Psoas muscle (tissue), 8 donors: ENCODE measurements around the gene STUB1. TPM values are rescaled to one million over a fixed set of nuclear protein-coding genes. Genes with fewer than 3 reads are reported as not detected.

Experiments
- ATAC-seq, 4 donors: fragments of 200-7000 bp; cut with Tn5 transposase; one replicate each; pipeline ENCODE4 v1.9.1; 2020; ENCODE audit warnings: moderate library complexity in 3 of 4, mild to moderate bottlenecking in 2 of 4
- DNase-seq, 2 donors: peaks; one replicate each; pipeline ENCODE4 v3.0.0-alpha.2; 2020
- H3K27ac ChIP-seq: fragments of 200-600 bp; one replicate; pipeline ENCODE4 v1.8.0; 2022
- H3K27me3 ChIP-seq, 3 donors: fragments of 200-600 bp in 1 of 3; one replicate each; pipeline versions ENCODE4 v1.6.1 to v1.8.0; 2013 to 2022; ENCODE audit warnings: low read length in 2 of 3, mild to moderate bottlenecking in 2 of 3, moderate library complexity in 1 of 3; ENCODE audit not compliant: insufficient read depth in 3 of 3
- H3K36me3 ChIP-seq, 2 donors: fragments of 200-600 bp in 1 of 2; one replicate each; pipeline versions ENCODE4 v1.6.1 to v1.8.0; 2013 to 2022; ENCODE audit warnings: low read depth in 1 of 2, mild to moderate bottlenecking in 1 of 2, moderate library complexity in 1 of 2; ENCODE audit not compliant: insufficient read depth in 1 of 2
- H3K4me1 ChIP-seq: fragments of 200-600 bp; one replicate; pipeline ENCODE4 v1.8.0; 2022
- H3K4me3 ChIP-seq: fragments of 200-600 bp; one replicate; pipeline ENCODE4 v1.8.0; 2022; ENCODE audit warnings: mild to moderate bottlenecking
- H3K9me3 ChIP-seq: fragments of 200-600 bp; one replicate; pipeline ENCODE4 v1.8.0; 2022
- CTCF ChIP-seq: fragments of 200-600 bp; IDR thresholded peaks from one replicate; pipeline ENCODE4 v1.8.0; 2022; ENCODE audit warnings: antibody characterized with exemption
- WGBS, 3 donors: extraction: QIAGEN DNeasy Blood & Tissue Kit; methylation state at CpG; one replicate each; pipeline versions ENCODE4 v1.1.6 to v1.1.7; 2013; 5-methylcytosine and 5-hydroxymethylcytosine counted together
- intact Hi-C, 2 donors: fragments of 100-400 bp; cut with DNase I; formaldehyde crosslinking; loops; one replicate each; pipeline versions ENCODE4 v1.11.0 to v1.14.2; 2022
- polyA plus RNA-seq, 3 donors: library from polyadenylated mRNA; stranded (reverse); fragments of 200-250 nt; gene quantifications; one replicate each; pipeline ENCODE4 v1.2.3, GENCODE V29; 2013
- total RNA-seq, 4 donors: library from RNA; stranded (reverse); fragmentation: NEBNext Ultra II Directional in 2 of 4; extraction: Animal tissue kit (Norgen Biotek cat#: 25700) in 2 of 4; gene quantifications; one replicate each; pipeline versions ENCODE4 v1.2.1 to v1.2.4, GENCODE V29; 2021 to 2023
- donor health status: healthy with polysubstance abuse.
- donor health status: DM: no; HTN: no; CAD: no; lungs with moderate emphysema.
- donor health status: Bipolar disorder and iron deficiency.
- donor health status: healthy.
- donor health status: DM: yes; HTN: yes; CAD: no.
- donor health status: DM: no; HTN: no; CAD: no.
- donor health status: DM: no; HTN: no; CAD: no.
- donor health status: DM: yes; HTN: yes; CAD: no.

STUB1 gene
- total and polyA plus RNA-seq, 7 donors: 108 to 150 (median 127) TPM

DNA sequence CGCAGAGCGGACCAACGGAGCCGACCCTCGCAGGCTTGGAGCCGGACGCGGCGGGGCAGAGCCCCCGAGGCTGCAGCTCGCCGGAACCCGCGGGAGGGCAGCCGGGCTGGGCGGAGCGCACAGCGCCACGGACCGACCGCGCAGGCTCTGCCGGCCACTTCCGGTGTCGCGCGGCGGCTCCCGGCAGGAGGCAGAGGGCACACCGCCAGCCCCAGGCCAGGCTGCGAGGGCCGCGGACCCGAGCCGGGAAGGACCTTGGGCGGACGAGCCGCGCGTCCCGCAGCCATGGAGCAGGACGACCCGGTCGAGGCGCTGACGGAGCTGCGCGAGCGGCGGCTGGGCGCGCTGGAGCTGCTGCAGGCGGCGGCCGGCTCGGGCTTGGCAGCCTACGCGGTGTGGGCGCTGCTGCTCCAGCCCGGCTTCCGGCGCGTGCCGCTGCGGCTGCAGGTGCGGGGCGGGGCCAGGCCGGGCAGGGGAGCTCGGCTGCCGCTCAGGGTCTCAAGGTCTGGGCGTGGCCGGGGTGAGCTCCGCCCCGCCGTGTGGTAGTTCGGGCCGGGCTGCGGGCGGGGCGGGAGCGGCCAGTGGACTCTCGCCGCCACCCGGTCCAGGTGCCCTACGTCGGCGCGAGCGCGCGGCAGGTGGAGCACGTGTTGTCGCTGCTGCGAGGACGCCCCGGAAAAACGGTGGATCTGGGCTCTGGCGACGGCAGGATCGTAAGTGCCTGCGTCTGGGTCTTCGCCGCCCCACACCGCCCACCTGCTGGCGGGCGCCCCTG lies 41.0 kb downstream of the STUB1 start, which contains the start of gene ANTKMT:
Gene ANTKMT (plus strand): TSS at position 157 of the 775 bp plus-strand sequence. CDS start 129 bp downstream, at position 286.
- 6 to 14% (median 9%) methylated on average over 41 to 106 of the region's 106 CpGs for WGBS, 3 donors
- no peaks in the 10 kb centered on the region for H3K9me3 ChIP-seq
- DNase-seq (peak; percentile 84 to 90), ATAC-seq (peak; percentile 85 to 89 (median 88))
- peak within 1 kb of the TSS; percentile 91 for H3K4me3 ChIP-seq
- peak within 1 kb of the TSS; percentile 86 for H3K27ac ChIP-seq
- peaks cover 0 to 10% (median 4%) of the 10 kb centered on the region in 3 donors for H3K27me3 ChIP-seq
- H3K36me3 ChIP-seq: peaks cover 0 to 9% of the 10 kb centered on the region in 2 donors
- no peak for TF ChIP-seq CTCF
- intact Hi-C loops: no loop called here
- H3K4me1 ChIP-seq: peaks cover 24% of the 10 kb centered on the region

- Histone ChIP-seq H3K4me3 (peak overlapping the region; percentile 91), H3K27me3 (peaks cover 0 to 16% (median 9%) of the 10 kb centered on the region in 3 donors), H3K27ac (peak overlapping the region; percentile 86), H3K9me3 (no peaks in the 10 kb centered on the region), H3K36me3 (peaks cover 0 to 9% of the 10 kb centered on the region in 2 donors), H3K4me1 (peaks cover 18% of the 10 kb centered on the region)
- no peak for TF ChIP-seq CTCF
- 82 to 89% (median 83%) methylated on average over 49 to 51 of the region's 51 CpGs for WGBS, 3 donors
- ATAC-seq (no peak), DNase-seq (no peak)
- intact Hi-C loops: no loop called here
Observed at GRCh38 chr16:721765-722540, 41.7 kb downstream of the STUB1 start.

- TF ChIP-seq CTCF: no peak
- DNase-seq (no peak), ATAC-seq (no peak)
Observed at GRCh38 chr16:722835-723633, 42.8 kb downstream of the STUB1 start.

GRCh38 chr16:723695-724094 lies 43.5 kb downstream of the STUB1 start:
- H3K27me3 ChIP-seq: peaks cover 0 to 31% (median 19%) of the 10 kb centered on the region in 3 donors
- intact Hi-C loops: no loop called here
- H3K27ac ChIP-seq: no peak overlapping the region
- H3K36me3 ChIP-seq: peaks cover 0 to 9% of the 10 kb centered on the region in 2 donors
- ATAC-seq (no peak), DNase-seq (no peak)
- H3K4me1 ChIP-seq: peaks cover 27% of the 10 kb centered on the region
- H3K9me3 ChIP-seq: no peaks in the 10 kb centered on the region
- no peak overlapping the region for H3K4me3 ChIP-seq
- TF ChIP-seq CTCF: no peak
- 72 to 75% (median 73%) methylated on average over 9 of the region's 9 CpGs for WGBS, 3 donors

More at GRCh38 chr16:722835-723633, 42.8 kb downstream of the STUB1 start:
- Histone ChIP-seq H3K4me1 (peaks cover 27% of the 10 kb centered on the region), H3K27me3 (peaks cover 0 to 26% (median 16%) of the 10 kb centered on the region in 3 donors), H3K36me3 (peaks cover 0 to 9% of the 10 kb centered on the region in 2 donors), H3K9me3 (no peaks in the 10 kb centered on the region), H3K27ac (no peak overlapping the region), H3K4me3 (no peak overlapping the region)
- intact Hi-C loops: no loop called here
- 80 to 81% (median 80%) methylated on average over 23 to 24 of the region's 24 CpGs for WGBS, 3 donors
